Subcutaneous abdominal adipose tissue (tissue), 5 donors: ENCODE data around the gene CCDC186.
"Not testable (repeated sequence)": the region's sequence is repeated elsewhere in the genome, so short reads cannot be mapped to it uniquely, and the experiment has no call there.

Source experiments
- H3K27ac ChIP-seq: one replicate; pipeline ENCODE4 v1.7.0; 2013; ENCODE audit warnings: low read depth, mild to moderate bottlenecking, inconsistent platforms, low read length, moderate library complexity
- H3K27me3 ChIP-seq, 5 donors: one replicate each; pipeline ENCODE4 v1.7.0; 2013; ENCODE audit warnings: low read length in 5 of 5, inconsistent platforms in 1 of 5; ENCODE audit not compliant: control insufficient read depth in 5 of 5, insufficient read depth in 4 of 5
- H3K36me3 ChIP-seq, 5 donors: one replicate each; pipeline ENCODE4 v1.7.0; 2013; ENCODE audit warnings: low read length in 5 of 5; ENCODE audit not compliant: control insufficient read depth in 5 of 5, insufficient read depth in 5 of 5
- H3K4me1 ChIP-seq, 5 donors: one replicate each; pipeline ENCODE4 v1.7.0; 2013; ENCODE audit warnings: low read length in 5 of 5, mild to moderate bottlenecking in 3 of 5, moderate library complexity in 1 of 5; ENCODE audit not compliant: control insufficient read depth in 5 of 5, insufficient read depth in 5 of 5
- H3K4me3 ChIP-seq, 5 donors: one replicate each; pipeline ENCODE4 v1.7.0; 2013; ENCODE audit warnings: low read length in 5 of 5, low read depth in 1 of 5
- H3K9ac ChIP-seq, 5 donors: one replicate each; pipeline ENCODE4 v1.7.0; 2013; ENCODE audit warnings: low read length in 5 of 5, mild to moderate bottlenecking in 4 of 5, moderate library complexity in 3 of 5
- H3K9me3 ChIP-seq, 5 donors: one replicate each; pipeline ENCODE4 v1.7.0; 2013; ENCODE audit warnings: low read length in 5 of 5; ENCODE audit not compliant: control insufficient read depth in 5 of 5
- donor health status: healthy.
- donor health status: healthy.
- donor health status: healthy.
- donor health status: healthy.
- donor health status: healthy.

Gene CCDC186

GRCh38 chr10:114163062-114163461 is 10.9 kb downstream of the CCDC186 start:
- Histone ChIP-seq H3K27me3 (no peaks in the 10 kb centered on the region), H3K27ac (no peak overlapping the region), H3K9ac (no peak overlapping the region), H3K4me1 (peaks cover 0 to 8% (median 5%) of the 10 kb centered on the region in 5 donors), H3K4me3 (no peak overlapping the region), H3K9me3 (no peaks in the 10 kb centered on the region), H3K36me3 (peaks cover 0 to 10% (median 7%) of the 10 kb centered on the region in 5 donors)

GRCh38 chr10:114157912-114158311 is 16.1 kb downstream of the CCDC186 start:
- Histone ChIP-seq H3K9me3 (peaks cover 0 to 2% (median 0%) of the 10 kb centered on the region in 5 donors), H3K36me3 (peaks cover 0 to 33% (median 20%) of the 10 kb centered on the region in 5 donors), H3K4me1 (peaks cover 0 to under 1% (median 0%) of the 10 kb centered on the region in 5 donors), H3K27ac (no peak overlapping the region), H3K27me3 (no peaks in the 10 kb centered on the region), H3K9ac (no peak overlapping the region), H3K4me3 (no peak overlapping the region)

- H3K27ac ChIP-seq, result no peak overlapping the region
- H3K4me1 ChIP-seq, result no peaks in the 10 kb centered on the region
- peaks cover 17 to 49% (median 43%) of the 10 kb centered on the region in 5 donors for H3K36me3 ChIP-seq
- H3K27me3 ChIP-seq, result no peaks in the 10 kb centered on the region
- H3K9me3 ChIP-seq, result peaks cover 0 to 2% (median 0%) of the 10 kb centered on the region in 5 donors
- no peak overlapping the region for H3K9ac ChIP-seq
- H3K4me3 ChIP-seq, result no peak overlapping the region
Measured at GRCh38 chr10:114151892-114152291, 22.1 kb downstream of the CCDC186 start.

GRCh38 chr10:114151486-114151885 is 22.5 kb downstream of the CCDC186 start:
- H3K4me1 ChIP-seq, result no peaks in the 10 kb centered on the region
- no peak overlapping the region for H3K4me3 ChIP-seq
- H3K9ac ChIP-seq, result no peak overlapping the region
- no peaks in the 10 kb centered on the region for H3K27me3 ChIP-seq
- H3K9me3 ChIP-seq, result peaks cover 0 to 2% (median 0%) of the 10 kb centered on the region in 5 donors
- H3K36me3 ChIP-seq, result peaks cover 17 to 51% (median 39%) of the 10 kb centered on the region in 5 donors
- no peak overlapping the region for H3K27ac ChIP-seq

GRCh38 chr10:114149476-114149875 is 24.5 kb downstream of the CCDC186 start:
- not testable (repeated sequence) for H3K4me1 ChIP-seq, H3K9me3 ChIP-seq, H3K4me3 ChIP-seq, H3K9ac ChIP-seq, H3K27me3 ChIP-seq, H3K27ac ChIP-seq
- peaks cover 21 to 44% (median 33%) of the 10 kb centered on the region in 5 donors for H3K36me3 ChIP-seq

GRCh38 chr10:114143160-114143559 is 30.8 kb downstream of the CCDC186 start:
- Histone ChIP-seq H3K9me3 (no peaks in the 10 kb centered on the region), H3K4me1 (peaks cover 0 to 8% (median 4%) of the 10 kb centered on the region in 5 donors), H3K4me3 (no peak overlapping the region), H3K36me3 (peaks cover 13 to 41% (median 32%) of the 10 kb centered on the region in 5 donors), H3K27ac (no peak overlapping the region), H3K9ac (no peak overlapping the region), H3K27me3 (no peaks in the 10 kb centered on the region)

- Histone ChIP-seq H3K4me1 (peaks cover 0 to 8% (median 4%) of the 10 kb centered on the region in 5 donors), H3K27me3 (no peaks in the 10 kb centered on the region), H3K9ac (no peak overlapping the region), H3K36me3 (peaks cover 10 to 36% (median 27%) of the 10 kb centered on the region in 5 donors), H3K9me3 (no peaks in the 10 kb centered on the region), H3K27ac (no peak overlapping the region), H3K4me3 (no peak overlapping the region)
Measured at GRCh38 chr10:114142018-114142417, 32.0 kb downstream of the CCDC186 start.

GRCh38 chr10:114140827-114141226 is 33.2 kb downstream of the CCDC186 start:
- H3K4me1 ChIP-seq, H3K9ac ChIP-seq, H3K4me3 ChIP-seq, H3K27ac ChIP-seq, H3K27me3 ChIP-seq, H3K9me3 ChIP-seq: not testable (repeated sequence)
- H3K36me3 ChIP-seq, result peaks cover 11 to 44% (median 34%) of the 10 kb centered on the region in 5 donors

- H3K9me3 ChIP-seq, result no peaks in the 10 kb centered on the region
- no peak overlapping the region for H3K9ac ChIP-seq
- H3K27ac ChIP-seq, result no peak overlapping the region
- peaks cover 18 to 45% (median 40%) of the 10 kb centered on the region in 5 donors for H3K36me3 ChIP-seq
- peaks cover 0 to 8% (median 4%) of the 10 kb centered on the region in 5 donors for H3K4me1 ChIP-seq
- no peaks in the 10 kb centered on the region for H3K27me3 ChIP-seq
- H3K4me3 ChIP-seq, result no peak overlapping the region
Measured at GRCh38 chr10:114140036-114140435, 34.0 kb downstream of the CCDC186 start.

GRCh38 chr10:114138581-114138980 is 35.4 kb downstream of the CCDC186 start:
- H3K27ac ChIP-seq, result no peak overlapping the region
- peaks cover 0 to 8% (median 4%) of the 10 kb centered on the region in 5 donors for H3K4me1 ChIP-seq
- H3K27me3 ChIP-seq, result no peaks in the 10 kb centered on the region
- H3K9me3 ChIP-seq, result no peaks in the 10 kb centered on the region
- peaks cover 19 to 54% (median 47%) of the 10 kb centered on the region in 5 donors for H3K36me3 ChIP-seq
- H3K9ac ChIP-seq, result no peak overlapping the region
- no peak overlapping the region for H3K4me3 ChIP-seq
